Mucosa of descending colon (tissue), 3 donors: ENCODE measurements around the gene CRTAC1. TPM values are rescaled to one million over a fixed set of nuclear protein-coding genes. Genes with fewer than 3 reads are reported as not detected.

ENCODE experiments used
- ATAC-seq: fragments of 200-7000 bp; cut with Tn5 transposase; one replicate; pipeline ENCODE4 v1.9.1; 2020; ENCODE audit warnings: mild to moderate bottlenecking, moderate library complexity
- DNase-seq, 3 donors: peaks; one replicate each; pipeline ENCODE4 v3.0.0-alpha.2; 2020
- H3K36me3 ChIP-seq: fragments of 200-600 bp; one replicate; pipeline ENCODE4 v1.8.0; 2021; ENCODE audit warnings: low read depth, mild to moderate bottlenecking
- H3K4me1 ChIP-seq: fragments of 200-600 bp; one replicate; pipeline ENCODE4 v1.8.0; 2021; ENCODE audit warnings: low read depth, mild to moderate bottlenecking
- H3K4me3 ChIP-seq: fragments of 200-600 bp; one replicate; pipeline ENCODE4 v1.8.0; 2021; ENCODE audit warnings: mild to moderate bottlenecking
- H3K9me3 ChIP-seq: fragments of 200-600 bp; one replicate; pipeline ENCODE4 v1.8.0; 2021; ENCODE audit warnings: mild to moderate bottlenecking
- intact Hi-C, 2 donors: fragments of 100-400 bp; cut with DNase I in 1 of 2; cut with micrococcal nuclease in 1 of 2; formaldehyde crosslinking; loops; one replicate each; pipeline versions ENCODE4 v1.11.0 to v1.11.1; 2022; cut with DNase I, micrococcal nuclease
- total RNA-seq, 3 donors: library from RNA; stranded (reverse); fragmentation: NEBNext Ultra II Directional in 2 of 3; extraction: Animal tissue kit (Norgen Biotek cat#: 25700) in 2 of 3; gene quantifications; one replicate each; pipeline versions ENCODE4 v1.2.1 to v1.2.4, GENCODE V29; 2021 to 2023
- TF ChIP-seq, protein P1 (sequence below): fragments of 200-600 bp; IDR thresholded peaks from one replicate; pipeline ENCODE4 v1.8.0; 2022; ENCODE audit warnings: antibody characterized with exemption, mild to moderate bottlenecking
- donor health status: DM: no; HTN: no; CAD: no; lungs with moderate emphysema.
- donor health status: DM: no; HTN: no; CAD: no.
- donor health status: DM: no; HTN: yes; CAD: no.

CRTAC1 gene
- total RNA-seq, 3 donors from 2014 or later, result 0.17 to 8.8 (median 1.0) TPM

- intact Hi-C loops, result no loop called here
- no peaks in the 10 kb centered on the region for H3K9me3 ChIP-seq
- TF ChIP-seq, protein P1, sequence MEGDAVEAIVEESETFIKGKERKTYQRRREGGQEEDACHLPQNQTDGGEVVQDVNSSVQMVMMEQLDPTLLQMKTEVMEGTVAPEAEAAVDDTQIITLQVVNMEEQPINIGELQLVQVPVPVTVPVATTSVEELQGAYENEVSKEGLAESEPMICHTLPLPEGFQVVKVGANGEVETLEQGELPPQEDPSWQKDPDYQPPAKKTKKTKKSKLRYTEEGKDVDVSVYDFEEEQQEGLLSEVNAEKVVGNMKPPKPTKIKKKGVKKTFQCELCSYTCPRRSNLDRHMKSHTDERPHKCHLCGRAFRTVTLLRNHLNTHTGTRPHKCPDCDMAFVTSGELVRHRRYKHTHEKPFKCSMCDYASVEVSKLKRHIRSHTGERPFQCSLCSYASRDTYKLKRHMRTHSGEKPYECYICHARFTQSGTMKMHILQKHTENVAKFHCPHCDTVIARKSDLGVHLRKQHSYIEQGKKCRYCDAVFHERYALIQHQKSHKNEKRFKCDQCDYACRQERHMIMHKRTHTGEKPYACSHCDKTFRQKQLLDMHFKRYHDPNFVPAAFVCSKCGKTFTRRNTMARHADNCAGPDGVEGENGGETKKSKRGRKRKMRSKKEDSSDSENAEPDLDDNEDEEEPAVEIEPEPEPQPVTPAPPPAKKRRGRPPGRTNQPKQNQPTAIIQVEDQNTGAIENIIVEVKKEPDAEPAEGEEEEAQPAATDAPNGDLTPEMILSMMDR, result no peak
- no peak overlapping the region for H3K4me3 ChIP-seq
- DNase-seq (no peak), ATAC-seq (no peak)
- H3K4me1 ChIP-seq, result no peaks in the 10 kb centered on the region
- no peaks in the 10 kb centered on the region for H3K36me3 ChIP-seq
Observed at GRCh38 chr10:97969538-97970079, 60.8 kb downstream of the CRTAC1 start.

DNA sequence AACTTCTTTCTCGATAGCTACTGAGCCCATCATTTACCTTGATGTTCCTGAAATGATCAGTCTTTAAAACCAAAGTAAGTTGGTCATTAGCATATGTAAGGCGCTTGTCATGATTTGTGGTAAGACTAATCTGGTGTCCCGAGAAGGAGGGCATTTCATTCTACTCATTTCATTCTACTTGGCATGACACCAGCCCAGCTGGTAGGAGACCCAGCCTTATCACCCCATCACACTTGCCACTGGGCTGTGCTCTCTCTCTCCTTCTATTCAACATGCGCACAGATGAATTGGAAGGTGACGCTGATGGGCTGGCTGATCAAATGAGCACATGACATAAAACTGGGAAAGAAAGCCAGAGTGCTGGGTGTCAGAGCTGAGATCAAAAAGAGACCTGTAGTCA is 65.7 kb downstream of the CRTAC1 start:
- Histone ChIP-seq H3K9me3 (no peaks in the 10 kb centered on the region), H3K4me1 (no peaks in the 10 kb centered on the region), H3K4me3 (no peak overlapping the region), H3K36me3 (no peaks in the 10 kb centered on the region)
- ATAC-seq (no peak), DNase-seq (no peak)
- intact Hi-C loops, result no loop called here
- TF ChIP-seq, protein P1, result no peak

GRCh38 chr10:97961945-97962344 is 68.5 kb downstream of the CRTAC1 start:
- H3K4me1 ChIP-seq, result no peaks in the 10 kb centered on the region
- intact Hi-C loops, result no loop called here
- TF ChIP-seq, protein P1, result no peak
- no peak for ATAC-seq
- H3K4me3 ChIP-seq, result no peak overlapping the region
- no peaks in the 10 kb centered on the region for H3K9me3 ChIP-seq
- DNase-seq, result no peak
- no peaks in the 10 kb centered on the region for H3K36me3 ChIP-seq

DNA sequence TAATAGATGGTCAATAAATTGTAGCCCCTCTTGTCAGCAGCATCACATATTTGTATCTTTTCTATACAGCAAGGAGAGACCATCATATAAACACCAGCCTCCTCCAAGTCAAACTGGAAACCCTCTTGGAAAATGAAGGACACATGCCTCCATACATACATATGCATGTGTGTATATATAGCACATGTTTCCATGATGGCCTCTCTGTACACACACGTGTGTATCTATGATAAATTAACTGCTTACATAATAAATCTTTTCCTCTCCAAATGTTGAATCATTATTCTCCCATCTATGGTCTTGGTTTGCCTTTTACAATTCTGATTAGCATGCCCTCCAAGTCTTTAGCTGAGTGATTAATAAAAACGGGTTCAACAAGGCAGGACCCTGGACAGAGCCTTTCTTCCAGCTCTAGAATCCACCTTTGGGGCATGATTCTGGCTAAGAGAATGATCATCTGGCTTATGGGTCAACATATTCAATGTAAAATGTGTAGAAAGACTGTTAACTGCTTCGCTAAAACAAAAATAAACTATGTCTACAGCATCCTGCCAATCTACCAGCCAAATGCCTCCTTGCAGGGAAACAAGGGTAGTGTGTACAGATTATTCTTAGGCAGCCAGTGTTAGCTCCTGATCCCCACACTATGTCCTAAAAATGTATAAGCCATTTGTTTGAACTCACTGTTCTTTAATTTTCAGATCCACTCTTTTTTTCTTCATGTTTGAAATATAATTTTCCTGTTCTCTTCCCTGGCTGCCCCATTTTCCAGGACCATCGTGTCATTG is 70.0 kb downstream of the CRTAC1 start:
- Histone ChIP-seq H3K4me1 (no peaks in the 10 kb centered on the region), H3K4me3 (no peak overlapping the region), H3K9me3 (no peaks in the 10 kb centered on the region), H3K36me3 (no peaks in the 10 kb centered on the region)
- TF ChIP-seq, protein P1, result no peak
- DNase-seq (no peak), ATAC-seq (no peak)
- intact Hi-C loops, result no loop called here

DNA sequence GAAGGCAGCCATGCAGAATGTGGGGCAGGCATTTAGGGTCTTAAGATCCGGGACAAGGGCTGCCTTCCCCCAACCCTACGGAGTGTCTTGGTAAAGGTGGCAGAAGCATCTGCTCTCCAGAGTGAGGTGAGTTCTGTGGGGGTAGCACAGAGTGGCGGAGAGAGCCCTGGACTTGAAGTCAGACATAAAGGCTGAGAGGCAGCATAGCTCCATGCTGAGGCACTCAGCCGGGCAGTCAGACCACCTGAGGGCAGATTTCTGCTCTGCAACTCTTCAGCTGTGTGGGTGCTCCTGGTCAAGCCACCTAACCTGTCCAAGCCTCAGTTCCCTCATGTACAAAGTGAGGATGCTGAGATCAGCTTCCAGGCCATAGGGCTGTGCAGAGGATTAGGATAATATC is 81.0 kb downstream of the CRTAC1 start:
- Histone ChIP-seq H3K36me3 (no peaks in the 10 kb centered on the region), H3K9me3 (no peaks in the 10 kb centered on the region), H3K4me1 (no peaks in the 10 kb centered on the region), H3K4me3 (no peak overlapping the region)
- TF ChIP-seq, protein P1, result no peak
- intact Hi-C loops, result no loop called here
- DNase-seq (no peak), ATAC-seq (no peak)
